OCI-LY7 (cell line): ENCODE measurements around the gene ACP4. TPM values are rescaled to one million over a fixed set of nuclear protein-coding genes. Genes with fewer than 3 reads are reported as not detected.

Source experiments
- BruUV-seq: library from RNA; stranded (reverse); fragments of 400-500 nt; replicated peaks from 2 replicates; lab custom pipeline; 2021; lab: Mats Ljungman, UMichigan
- CTCF ChIA-PET: fragments of 300-600 bp; sonication (Branson Sonifier 250); formaldehyde crosslinking; loops from one replicate; lab custom pipeline; 2022; ENCODE audit warnings: antibody characterized with exemption; ENCODE audit not compliant: unreplicated experiment; lab: Charles Lee
- POLR2A ChIA-PET: fragments of 300-600 bp; sonication (Branson Sonifier 250); formaldehyde crosslinking; loops from one replicate; lab custom pipeline; 2022; ENCODE audit warnings: antibody characterized with exemption; lab: Charles Lee
- DNase-seq: peaks from one replicate; pipeline ENCODE4 v3.0.0-alpha.2; 2015; ENCODE audit warnings: low spot score
- H2AFZ ChIP-seq: fragments of 200-600 bp; sonication (generic), shearing (Covaris generic); 2 replicates; pipeline ENCODE4 v1.6.1; 2014; ENCODE audit warnings: mild to moderate bottlenecking, antibody characterized with exemption, low read length, moderate library complexity
- H3K27ac ChIP-seq: fragments of 200-600 bp; sonication (generic); 2 replicates; pipeline ENCODE4 v1.5.1; 2014; ENCODE audit warnings: mixed run types, low read depth, mild to moderate bottlenecking, moderate library complexity, low read length, inconsistent platforms; ENCODE audit not compliant: poor library complexity, severe bottlenecking
- H3K36me3 ChIP-seq: fragments of 200-600 bp; sonication (generic); 2 replicates; pipeline ENCODE4 v1.6.1; 2014; ENCODE audit warnings: mild to moderate bottlenecking, antibody characterized with exemption, low read length, moderate library complexity, mixed read lengths; ENCODE audit not compliant: insufficient read depth
- H3K4me1 ChIP-seq: fragments of 200-600 bp; sonication (generic); 2 replicates; pipeline ENCODE4 v1.5.1; 2014; ENCODE audit warnings: mild to moderate bottlenecking, low read length; ENCODE audit not compliant: insufficient read depth, poor library complexity, severe bottlenecking
- H3K4me2 ChIP-seq: fragments of 200-600 bp; sonication (generic); 2 replicates; pipeline ENCODE4 v1.6.1; 2014; ENCODE audit warnings: mild to moderate bottlenecking, low read length
- H3K4me3 ChIP-seq: fragments of 200-600 bp; sonication (generic); 2 replicates; pipeline ENCODE4 v1.5.1; 2014; ENCODE audit warnings: mild to moderate bottlenecking, low read depth, low read length; ENCODE audit not compliant: poor library complexity, severe bottlenecking
- H3K79me2 ChIP-seq: fragments of 200-600 bp; sonication (generic); 2 replicates; pipeline ENCODE4 v1.6.1; 2016; ENCODE audit warnings: low read depth, mild to moderate bottlenecking, low read length, moderate library complexity, mixed read lengths; ENCODE audit not compliant: insufficient read depth
- H3K9me2 ChIP-seq: fragments of 200-600 bp; sonication (generic); 2 replicates; pipeline ENCODE4 v1.6.1; 2016; ENCODE audit warnings: mild to moderate bottlenecking, low read length, mixed read lengths; ENCODE audit not compliant: insufficient read depth
- H3K9me3 ChIP-seq: fragments of 200-600 bp; sonication (generic); 2 replicates; pipeline ENCODE4 v1.6.1; 2014; ENCODE audit warnings: mild to moderate bottlenecking, mixed run types, low read length, mixed read lengths
- H4K20me1 ChIP-seq: fragments of 200-600 bp; sonication (generic); 2 replicates; pipeline ENCODE4 v1.6.1; 2014; ENCODE audit warnings: mild to moderate bottlenecking, antibody characterized with exemption, low read length, moderate library complexity, mixed read lengths; ENCODE audit not compliant: insufficient read depth
- CTCF ChIP-seq: fragments of 200-600 bp; sonication (generic); conservative IDR thresholded peaks from 2 replicates; pipeline ENCODE4 v1.5.1; 2014; ENCODE audit warnings: mild to moderate bottlenecking, antibody characterized with exemption, low read length, moderate library complexity, mixed read lengths
- EZH2phosphoT487 ChIP-seq: fragments of 200-600 bp; sonication (generic); IDR thresholded peaks from 2 replicates; pipeline ENCODE4 v1.6.1; 2018; ENCODE audit warnings: low read depth, borderline replicate concordance, mild to moderate bottlenecking, mixed run types, antibody characterized with exemption, low read length, moderate library complexity, mixed read lengths
- intact Hi-C: fragments of 100-400 bp; cut with micrococcal nuclease; formaldehyde crosslinking; loops from one replicate; pipeline ENCODE4 v1.10.0; 2022; ENCODE audit not compliant: unreplicated experiment
- total RNA-seq, 2 experiments: library from RNA; depleted of rRNA in 1 of 2; stranded (reverse); fragments of >200 nt in 1 of 2; shearing (Covaris generic) in 1 of 2; gene quantifications; 2 replicates each; pipeline ENCODE4 v1.2.3, GENCODE V29; 2014 to 2022

ACP4 gene
- total RNA-seq, 2 experiments from 2014 or later, result not detected

- H3K27ac ChIP-seq, result no peak overlapping the region
- H4K20me1 ChIP-seq, result no peaks in the 10 kb centered on the region
- ChIA-PET CTCF (no interaction called here), POLR2A (interaction anchor here (0.5 kb wide), 1 partner anchor 315 kb away, joined by 3 read pairs; no protein-coding TSS in a partner anchor)
- TF ChIP-seq EZH2phosphoT487 (no peak), CTCF (no peak)
- H3K4me3 ChIP-seq, result no peak overlapping the region
- H2AFZ ChIP-seq, result no peak overlapping the region
- H3K9me2 ChIP-seq, result no peaks in the 10 kb centered on the region
- BruUV-seq, result no TSS peak
- no peaks in the 10 kb centered on the region for H3K36me3 ChIP-seq
- no peak for DNase-seq
- no peaks in the 10 kb centered on the region for H3K79me2 ChIP-seq
- no peak overlapping the region for H3K4me2 ChIP-seq
- intact Hi-C loops, result no loop called here
- H3K9me3 ChIP-seq, result no peaks in the 10 kb centered on the region
- H3K4me1 ChIP-seq, result peaks cover 2% of the 10 kb centered on the region
Measured at GRCh38 chr19:50830266-50831025, 40.2 kb downstream of the ACP4 start.

GRCh38 chr19:50831026-50831396 lies 40.8 kb downstream of the ACP4 start:
- Histone ChIP-seq H3K4me2 (no peak overlapping the region), H4K20me1 (no peaks in the 10 kb centered on the region), H3K27ac (no peak overlapping the region), H2AFZ (no peak overlapping the region), H3K79me2 (no peaks in the 10 kb centered on the region), H3K4me3 (no peak overlapping the region), H3K9me3 (no peaks in the 10 kb centered on the region), H3K36me3 (no peaks in the 10 kb centered on the region), H3K9me2 (no peaks in the 10 kb centered on the region), H3K4me1 (peaks cover 5% of the 10 kb centered on the region)
- ChIA-PET POLR2A (no interaction called here), CTCF (no interaction called here)
- no peak for TF ChIP-seq CTCF
- TF ChIP-seq EZH2phosphoT487, result no peak
- intact Hi-C loops, result no loop called here
- DNase-seq, result no peak
- no TSS peak for BruUV-seq

- POLR2A ChIA-PET, result interaction anchor here (0.7 kb wide), 1 partner anchor 35 kb away, joined by 5 read pairs; no protein-coding TSS in a partner anchor
- Histone ChIP-seq H3K36me3 (no peaks in the 10 kb centered on the region), H3K27ac (no peak overlapping the region), H3K9me2 (no peaks in the 10 kb centered on the region), H3K4me3 (no peak overlapping the region), H4K20me1 (no peaks in the 10 kb centered on the region), H3K4me2 (no peak overlapping the region), H3K9me3 (no peaks in the 10 kb centered on the region), H2AFZ (no peak overlapping the region), H3K4me1 (peaks cover 5% of the 10 kb centered on the region), H3K79me2 (no peaks in the 10 kb centered on the region)
- TF ChIP-seq EZH2phosphoT487 (no peak), CTCF (no peak)
- intact Hi-C loops, result no loop called here
- BruUV-seq, result no TSS peak
- no peak for DNase-seq
- CTCF ChIA-PET, result no interaction called here
Measured at GRCh38 chr19:50832666-50833065, 42.5 kb downstream of the ACP4 start.
